Measurements from ENCODE around the gene C9orf85. TPM values are rescaled to one million over a fixed set of nuclear protein-coding genes. Genes with fewer than 3 reads are reported as not detected.

Gene C9orf85
- total RNA-seq, 1 donor from 2014 or later: 11.3 TPM

DNA sequence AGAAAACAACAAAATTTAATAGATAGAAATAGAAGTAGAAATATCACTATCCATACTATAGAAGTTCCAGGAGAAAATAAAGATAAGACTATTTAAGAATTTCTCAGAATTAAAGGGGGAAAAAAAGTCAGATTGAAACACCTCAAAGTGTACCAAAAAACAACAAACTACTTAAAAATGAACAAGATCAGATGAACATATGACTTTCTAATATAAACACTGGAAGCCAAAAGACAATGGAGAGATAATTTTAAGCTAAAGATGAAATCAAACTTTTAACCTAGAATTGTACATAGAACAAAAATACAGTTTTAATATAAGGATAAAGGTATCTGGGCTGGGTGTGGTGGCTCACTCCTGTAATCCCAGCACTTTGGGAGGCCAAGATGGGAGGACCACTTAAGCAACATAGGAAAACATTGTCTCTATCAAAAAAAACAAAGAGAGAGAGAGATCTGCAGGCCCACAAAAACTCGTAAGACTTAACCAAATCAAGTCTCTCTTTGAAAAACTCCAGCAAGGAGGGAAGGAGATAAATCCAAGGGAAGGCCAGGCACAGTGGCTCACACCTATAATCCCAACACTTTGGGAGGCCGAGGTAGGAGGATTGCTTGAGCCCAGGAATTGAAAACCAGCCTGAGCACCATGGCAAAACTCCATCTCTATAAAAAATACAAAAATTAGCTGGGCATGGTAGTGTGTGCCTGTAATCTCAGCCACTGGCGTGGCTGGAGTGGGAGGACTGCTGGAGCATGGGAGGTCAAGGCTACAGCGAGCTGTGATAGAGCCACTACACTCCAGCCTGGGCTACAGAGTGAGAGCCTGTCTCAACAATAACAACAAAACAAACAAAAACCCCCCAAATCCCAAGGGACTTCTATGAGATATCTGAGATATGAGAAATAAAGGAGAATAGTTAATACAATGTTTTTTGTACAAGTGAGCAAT, 32.8 kb upstream of the C9orf85 start:
- H3K27me3 ChIP-seq (ENCODE audit: control insufficient read depth, insufficient read depth, low read length): no peaks in the 10 kb centered on the region
- FAIRE-seq (no peak), DNase-seq (ENCODE audit: low read depth) (no peak)
- no peaks in the 10 kb centered on the region for H3K36me3 ChIP-seq (ENCODE audit: control insufficient read depth, insufficient read depth, low read length)
- TF ChIP-seq, protein P1, sequence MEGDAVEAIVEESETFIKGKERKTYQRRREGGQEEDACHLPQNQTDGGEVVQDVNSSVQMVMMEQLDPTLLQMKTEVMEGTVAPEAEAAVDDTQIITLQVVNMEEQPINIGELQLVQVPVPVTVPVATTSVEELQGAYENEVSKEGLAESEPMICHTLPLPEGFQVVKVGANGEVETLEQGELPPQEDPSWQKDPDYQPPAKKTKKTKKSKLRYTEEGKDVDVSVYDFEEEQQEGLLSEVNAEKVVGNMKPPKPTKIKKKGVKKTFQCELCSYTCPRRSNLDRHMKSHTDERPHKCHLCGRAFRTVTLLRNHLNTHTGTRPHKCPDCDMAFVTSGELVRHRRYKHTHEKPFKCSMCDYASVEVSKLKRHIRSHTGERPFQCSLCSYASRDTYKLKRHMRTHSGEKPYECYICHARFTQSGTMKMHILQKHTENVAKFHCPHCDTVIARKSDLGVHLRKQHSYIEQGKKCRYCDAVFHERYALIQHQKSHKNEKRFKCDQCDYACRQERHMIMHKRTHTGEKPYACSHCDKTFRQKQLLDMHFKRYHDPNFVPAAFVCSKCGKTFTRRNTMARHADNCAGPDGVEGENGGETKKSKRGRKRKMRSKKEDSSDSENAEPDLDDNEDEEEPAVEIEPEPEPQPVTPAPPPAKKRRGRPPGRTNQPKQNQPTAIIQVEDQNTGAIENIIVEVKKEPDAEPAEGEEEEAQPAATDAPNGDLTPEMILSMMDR (IDR thresholded peaks at IDR 0.05; ENCODE audit: insufficient read depth, low read length, severe bottlenecking): no peak
- no peak overlapping the region for H3K4me3 ChIP-seq (ENCODE audit: low read depth, low read length)

DNA sequence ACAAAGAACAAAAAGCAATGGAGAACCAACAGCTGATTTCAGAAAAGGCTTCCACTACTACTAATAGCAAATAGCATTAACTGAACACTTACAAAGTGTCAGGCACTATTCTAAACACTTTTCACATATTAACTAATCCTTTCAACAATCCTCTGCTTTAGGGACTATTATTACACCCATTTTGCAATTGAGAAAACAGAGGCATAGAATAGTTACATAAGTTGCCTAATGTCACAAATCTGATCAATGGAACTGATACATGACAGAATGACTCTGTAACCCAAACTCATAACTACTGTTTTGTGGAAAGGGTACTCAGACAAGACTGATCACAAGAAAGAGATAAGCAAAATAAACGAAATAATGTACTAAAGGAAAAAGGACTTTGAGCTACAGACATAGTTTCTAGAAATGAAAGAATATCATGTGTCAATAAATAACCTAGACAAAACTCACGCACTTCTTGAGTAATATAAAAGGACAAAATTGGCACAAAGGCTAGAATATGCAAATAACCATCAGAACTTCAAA, 31.7 kb upstream of the C9orf85 start:
- TF ChIP-seq, protein P1 (IDR thresholded peaks at IDR 0.05; ENCODE audit: insufficient read depth, low read length, severe bottlenecking): no peak
- H3K4me3 ChIP-seq (ENCODE audit: low read depth, low read length): no peak overlapping the region
- DNase-seq (ENCODE audit: low read depth) (no peak), FAIRE-seq (no peak)
- H3K27me3 ChIP-seq (ENCODE audit: control insufficient read depth, insufficient read depth, low read length): no peaks in the 10 kb centered on the region
- no peaks in the 10 kb centered on the region for H3K36me3 ChIP-seq (ENCODE audit: control insufficient read depth, insufficient read depth, low read length)

DNA sequence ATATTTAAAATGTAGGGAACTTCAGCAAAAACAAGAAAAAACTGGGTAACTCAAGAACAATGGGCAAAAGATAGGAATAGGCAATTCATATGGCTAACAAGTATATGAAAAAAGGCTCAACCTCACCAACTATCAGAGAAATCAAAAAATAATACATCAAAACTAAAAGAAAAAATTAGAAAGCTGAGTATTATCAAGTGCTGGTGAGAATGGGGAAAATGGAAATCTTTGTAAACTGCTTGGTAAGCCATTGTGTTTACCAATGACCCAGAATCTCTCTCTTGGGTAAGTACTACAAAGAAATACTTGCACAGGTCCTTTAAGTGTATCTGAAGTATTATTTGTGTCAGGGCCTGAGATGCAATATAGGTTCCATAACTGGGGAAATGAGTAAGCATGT, 27.4 kb upstream of the C9orf85 start:
- no peak for DNase-seq (ENCODE audit: low read depth)
- H3K27me3 ChIP-seq (ENCODE audit: control insufficient read depth, insufficient read depth, low read length): no peaks in the 10 kb centered on the region
- no peak for FAIRE-seq
- H3K36me3 ChIP-seq (ENCODE audit: control insufficient read depth, insufficient read depth, low read length): no peaks in the 10 kb centered on the region
- no peak overlapping the region for H3K4me3 ChIP-seq (ENCODE audit: low read depth, low read length)
- TF ChIP-seq, protein P1 (IDR thresholded peaks at IDR 0.05; ENCODE audit: insufficient read depth, low read length, severe bottlenecking): no peak

DNA sequence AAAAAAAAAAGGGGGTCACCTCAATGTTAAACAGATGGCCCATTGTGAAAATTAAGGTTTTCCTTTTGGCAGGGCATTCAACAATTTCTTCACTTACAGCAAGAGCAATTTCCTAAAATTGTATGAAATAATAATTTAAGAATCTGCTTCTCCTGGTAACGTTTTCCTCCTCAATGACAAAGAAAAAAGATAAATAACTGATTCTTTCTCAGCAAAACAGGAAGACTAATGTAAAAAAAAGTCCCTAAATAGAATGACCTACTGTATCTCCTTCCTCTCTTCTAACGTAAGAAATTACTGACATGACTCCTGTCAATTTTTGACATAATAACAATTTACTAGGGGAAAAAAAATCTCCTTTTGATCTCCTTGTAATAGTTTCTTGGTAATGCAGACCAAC, 26.0 kb upstream of the C9orf85 start:
- no peak for FAIRE-seq

DNA sequence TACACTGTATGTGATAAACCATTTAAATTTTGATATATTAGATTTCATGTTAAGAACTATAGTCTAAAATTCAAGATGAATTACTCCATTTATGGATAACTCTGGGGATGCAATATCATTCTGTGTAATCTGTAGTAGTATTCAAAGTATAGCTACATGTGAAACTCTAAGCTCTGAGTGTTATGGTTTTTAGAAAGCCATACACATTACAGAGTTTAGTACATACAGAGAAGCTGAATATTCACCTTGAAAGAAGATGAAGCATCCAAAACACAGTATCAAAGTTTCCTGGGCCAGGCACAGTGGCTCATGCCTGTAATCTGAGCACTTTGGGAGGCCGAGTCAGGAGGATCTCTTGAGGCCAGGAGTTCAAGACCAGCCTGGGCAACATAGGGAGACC, 25.4 kb upstream of the C9orf85 start:
- DNase-seq (ENCODE audit: low read depth) (no peak), FAIRE-seq (no peak)
- H3K27me3 ChIP-seq (ENCODE audit: control insufficient read depth, insufficient read depth, low read length): no peaks in the 10 kb centered on the region
- TF ChIP-seq, protein P1 (IDR thresholded peaks at IDR 0.05; ENCODE audit: insufficient read depth, low read length, severe bottlenecking): no peak
- no peaks in the 10 kb centered on the region for H3K36me3 ChIP-seq (ENCODE audit: control insufficient read depth, insufficient read depth, low read length)
- H3K4me3 ChIP-seq (ENCODE audit: low read depth, low read length): no peak overlapping the region

More for the DNA sequence above, 26.0 kb upstream of the C9orf85 start:
- H3K36me3 ChIP-seq (ENCODE audit: control insufficient read depth, insufficient read depth, low read length): no peaks in the 10 kb centered on the region
- no peak overlapping the region for H3K4me3 ChIP-seq (ENCODE audit: low read depth, low read length)
- H3K27me3 ChIP-seq (ENCODE audit: control insufficient read depth, insufficient read depth, low read length): no peaks in the 10 kb centered on the region
- DNase-seq (ENCODE audit: low read depth): no peak
- TF ChIP-seq, protein P1 (IDR thresholded peaks at IDR 0.05; ENCODE audit: insufficient read depth, low read length, severe bottlenecking): no peak
